ENCODE results near the gene PBRM1. TPM values are rescaled to one million over a fixed set of nuclear protein-coding genes. Genes with fewer than 3 reads are reported as not detected.

The PBRM1 gene
- total RNA-seq, 1 experiment from 2014 or later = 42.8 TPM

DNA sequence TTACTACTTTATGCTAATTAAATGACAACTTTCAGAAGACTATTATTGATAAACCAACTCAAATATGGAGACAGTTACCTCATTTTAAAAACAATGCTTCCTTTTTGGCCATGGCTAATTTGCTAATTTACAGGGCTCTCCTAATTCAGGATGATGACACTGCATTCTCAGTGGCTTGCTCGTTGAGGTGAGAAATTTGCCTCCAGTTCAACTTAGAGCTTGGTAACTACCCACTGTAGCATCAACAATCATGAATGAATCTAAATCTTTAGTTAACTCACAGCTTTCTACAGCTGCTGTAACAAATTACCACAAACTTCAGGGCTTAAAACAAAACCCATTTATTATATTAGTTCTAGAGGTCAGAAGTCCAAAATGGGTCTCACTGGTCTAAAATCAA lies 14.0 kb downstream of the PBRM1 start:
- ChIA-PET POLR2A (ENCODE audit: unreplicated experiment) (interaction anchor here (1.3 kb wide), 1 partner anchor 136 kb away, joined by 8 read pairs; the partner anchor contains the start of gene UQCC5), CTCF (no interaction called here)
- Histone ChIP-seq H4K20me1 (ENCODE audit: insufficient read depth) (no peaks in the 10 kb centered on the region), H3K4me1 (replicated peaks; ENCODE audit: insufficient read depth) (peaks cover 31% of the 10 kb centered on the region), H2AFZ (no peak overlapping the region), H3K9me3 (ENCODE audit: insufficient read depth, low read depth) (no peaks in the 10 kb centered on the region), H3K36me3 (ENCODE audit: low read depth) (peaks cover 15% of the 10 kb centered on the region), H3K79me2 (ENCODE audit: low read depth) (peaks cover 7% of the 10 kb centered on the region; the same call in 1 of the 2 replicates), H3K27ac (peak overlapping the region; percentile 70), H3F3A (ENCODE audit: insufficient read depth, low read depth) (peaks cover 23% of the 10 kb centered on the region), H3K4me2 (peak overlapping the region; percentile 66), H3K4me3 (no peak overlapping the region), H3K27me3 (ENCODE audit: insufficient read depth, low read depth) (no peaks in the 10 kb centered on the region), H3K9me2 (ENCODE audit: insufficient read depth) (no peaks in the 10 kb centered on the region; the same call in 1 of the 2 replicates)
- DNase-seq = no peak
- no TSS peak for BruUV-seq (replicated peaks)
- no peak for TF ChIP-seq EZH2 (IDR thresholded peaks at IDR 0.05; ENCODE audit: low read depth)
- TF ChIP-seq, protein P1, sequence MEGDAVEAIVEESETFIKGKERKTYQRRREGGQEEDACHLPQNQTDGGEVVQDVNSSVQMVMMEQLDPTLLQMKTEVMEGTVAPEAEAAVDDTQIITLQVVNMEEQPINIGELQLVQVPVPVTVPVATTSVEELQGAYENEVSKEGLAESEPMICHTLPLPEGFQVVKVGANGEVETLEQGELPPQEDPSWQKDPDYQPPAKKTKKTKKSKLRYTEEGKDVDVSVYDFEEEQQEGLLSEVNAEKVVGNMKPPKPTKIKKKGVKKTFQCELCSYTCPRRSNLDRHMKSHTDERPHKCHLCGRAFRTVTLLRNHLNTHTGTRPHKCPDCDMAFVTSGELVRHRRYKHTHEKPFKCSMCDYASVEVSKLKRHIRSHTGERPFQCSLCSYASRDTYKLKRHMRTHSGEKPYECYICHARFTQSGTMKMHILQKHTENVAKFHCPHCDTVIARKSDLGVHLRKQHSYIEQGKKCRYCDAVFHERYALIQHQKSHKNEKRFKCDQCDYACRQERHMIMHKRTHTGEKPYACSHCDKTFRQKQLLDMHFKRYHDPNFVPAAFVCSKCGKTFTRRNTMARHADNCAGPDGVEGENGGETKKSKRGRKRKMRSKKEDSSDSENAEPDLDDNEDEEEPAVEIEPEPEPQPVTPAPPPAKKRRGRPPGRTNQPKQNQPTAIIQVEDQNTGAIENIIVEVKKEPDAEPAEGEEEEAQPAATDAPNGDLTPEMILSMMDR (conservative IDR thresholded peaks at IDR 0.05) = no peak
- intact Hi-C loops (cut with micrococcal nuclease; ENCODE audit: unreplicated experiment) = loop anchor here (2.0 kb wide), 1 partner anchor 145 kb away; no protein-coding TSS in a partner anchor

DNA sequence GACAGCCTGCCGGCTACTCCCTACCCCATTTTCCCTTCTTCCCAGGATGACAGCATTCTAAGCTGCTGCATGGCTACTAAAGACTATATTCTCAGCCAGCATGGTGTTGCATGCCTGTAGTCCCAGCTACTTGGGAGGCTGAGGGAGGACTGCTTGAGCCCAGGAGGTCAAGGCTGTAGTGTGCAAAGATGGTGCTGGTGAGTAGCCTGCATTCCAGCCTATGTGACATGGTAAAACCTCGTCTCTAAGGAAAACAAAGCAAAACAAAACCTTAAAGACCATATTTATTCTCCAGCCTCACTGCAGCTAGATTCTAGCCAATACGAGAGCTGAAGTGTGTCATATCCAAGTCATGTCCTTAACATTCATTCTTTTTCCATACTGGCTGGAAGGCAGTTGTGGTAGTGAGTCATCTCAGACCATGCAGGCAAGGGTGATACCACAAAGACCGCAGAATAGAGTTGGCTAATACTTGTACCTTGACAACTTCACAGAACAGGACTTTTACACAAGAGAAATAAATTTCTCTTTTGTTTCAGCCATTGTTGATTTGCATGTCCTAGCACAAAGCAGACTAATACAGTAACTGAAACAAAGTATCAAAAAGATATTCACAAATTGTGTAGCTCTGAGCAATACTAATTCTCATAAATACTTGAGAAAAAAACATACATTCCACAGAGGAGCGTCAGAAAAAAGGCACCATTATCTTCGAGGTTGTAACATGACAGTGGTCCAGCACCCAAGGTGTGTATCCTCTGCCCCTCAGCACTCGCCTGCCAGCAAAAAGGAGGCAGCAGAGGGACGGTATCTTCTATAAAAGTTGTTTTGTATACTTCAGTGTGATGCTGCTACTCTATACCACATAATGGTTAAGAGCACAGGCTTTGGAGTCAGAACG lies 14.8 kb downstream of the PBRM1 start:
- Histone ChIP-seq H4K20me1 (ENCODE audit: insufficient read depth) (no peaks in the 10 kb centered on the region), H3K4me2 (peak overlapping the region; percentile 67), H3K9me2 (ENCODE audit: insufficient read depth) (no peaks in the 10 kb centered on the region; the same call in 1 of the 2 replicates), H3K79me2 (ENCODE audit: low read depth) (peaks cover 7% of the 10 kb centered on the region; the same call in 1 of the 2 replicates), H3K27ac (peak overlapping the region; percentile 70), H3K4me1 (replicated peaks; ENCODE audit: insufficient read depth) (peaks cover 31% of the 10 kb centered on the region), H3K4me3 (peak overlapping the region; percentile 26; the same call in 1 of the 2 replicates), H3K36me3 (ENCODE audit: low read depth) (peaks cover 15% of the 10 kb centered on the region), H2AFZ (no peak overlapping the region), H3F3A (ENCODE audit: insufficient read depth, low read depth) (peaks cover 23% of the 10 kb centered on the region), H3K9me3 (ENCODE audit: insufficient read depth, low read depth) (no peaks in the 10 kb centered on the region), H3K27me3 (ENCODE audit: insufficient read depth, low read depth) (no peaks in the 10 kb centered on the region)
- BruUV-seq (replicated peaks) = no TSS peak
- DNase-seq = peak; percentile 77 to 98
- CTCF ChIA-PET = interaction anchor here (0.6 to 0.9 kb wide), 3 partner anchors 217 to 259 kb away, joined by 3 to 4 read pairs (median 3); partner anchors contain the start of gene TNNC1
- intact Hi-C loops (cut with micrococcal nuclease; ENCODE audit: unreplicated experiment) = loop anchor here (1.0 to 2.0 kb wide), 2 partner anchors 144 to 221 kb away; no protein-coding TSS in a partner anchor
- TF ChIP-seq, protein P1 (conservative IDR thresholded peaks at IDR 0.05) = no peak
- TF ChIP-seq EZH2 (IDR thresholded peaks at IDR 0.05; ENCODE audit: low read depth) = no peak
- POLR2A ChIA-PET (ENCODE audit: unreplicated experiment) = interaction anchor here (0.5 to 1.3 kb wide), 6 partner anchors 15 to 673 kb away, joined by 3 to 17 read pairs (median 6); partner anchors contain the start of genes GNL3, PBRM1 and UQCC5

DNA sequence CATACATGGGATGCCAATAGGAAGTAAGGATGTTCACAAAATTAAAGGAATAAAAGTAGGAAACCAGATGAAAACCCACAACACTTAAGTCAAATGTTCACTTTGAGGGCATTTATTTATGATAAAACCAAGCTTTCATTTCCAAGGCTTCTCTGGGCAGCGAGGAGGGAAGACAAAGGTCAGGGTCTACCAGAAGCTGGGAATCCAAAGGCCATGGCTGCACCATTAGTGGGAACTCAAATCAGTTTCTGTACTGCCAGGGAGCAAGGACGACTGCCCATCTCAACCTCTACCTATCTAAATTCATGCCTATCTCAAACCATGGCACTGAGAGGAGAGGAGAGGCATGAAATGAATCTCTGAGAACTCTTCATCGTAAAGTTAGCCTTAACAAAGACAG lies 22.6 kb downstream of the PBRM1 start:
- no peak overlapping the region for H3K4me3 ChIP-seq
- no TSS peak for BruUV-seq (replicated peaks)
- no peaks in the 10 kb centered on the region for H3K9me2 ChIP-seq (ENCODE audit: insufficient read depth)
- peaks cover 8% of the 10 kb centered on the region; the same call in 1 of the 2 replicates for H3K36me3 ChIP-seq (ENCODE audit: low read depth)
- H3K4me1 ChIP-seq (replicated peaks; ENCODE audit: insufficient read depth) = no peaks in the 10 kb centered on the region
- no peak for DNase-seq
- TF ChIP-seq EZH2 (IDR thresholded peaks at IDR 0.05; ENCODE audit: low read depth) = no peak
- TF ChIP-seq, protein P1 (conservative IDR thresholded peaks at IDR 0.05) = no peak
- H4K20me1 ChIP-seq (ENCODE audit: insufficient read depth) = no peaks in the 10 kb centered on the region
- H3K79me2 ChIP-seq (ENCODE audit: low read depth) = no peaks in the 10 kb centered on the region
- no peaks in the 10 kb centered on the region for H3F3A ChIP-seq (ENCODE audit: insufficient read depth, low read depth)
- H3K9me3 ChIP-seq (ENCODE audit: insufficient read depth, low read depth) = no peaks in the 10 kb centered on the region
- CTCF ChIA-PET = no interaction called here
- POLR2A ChIA-PET (ENCODE audit: unreplicated experiment) = no interaction called here
- intact Hi-C loops (cut with micrococcal nuclease; ENCODE audit: unreplicated experiment) = no loop called here
- no peak overlapping the region for H3K27ac ChIP-seq
- H3K27me3 ChIP-seq (ENCODE audit: insufficient read depth, low read depth) = no peaks in the 10 kb centered on the region
- H3K4me2 ChIP-seq = no peak overlapping the region
- H2AFZ ChIP-seq = no peak overlapping the region
